Astrocyte (in vitro differentiated cells and primary cell): ENCODE data around the gene PCDHGA12. TPM values are rescaled to one million over a fixed set of nuclear protein-coding genes. Genes with fewer than 3 reads are reported as not detected.
"Not testable (repeated sequence)": the region's sequence is repeated elsewhere in the genome, so short reads cannot be mapped to it uniquely, and the experiment has no call there.

Experiments used
- DNase-seq: peaks from one replicate; pipeline ENCODE4 v3.0.0-alpha.2; 2010; ENCODE audit warnings: low read depth
- FAIRE-seq: peaks from 2 replicates; lab custom pipeline; 2011; peaks lifted over from hg19 to GRCh38; lab: Jason Lieb, UNC
- H2AFZ ChIP-seq: 2 replicates; pipeline ENCODE4 v1.6.0; 2012; ENCODE audit warnings: low read depth, low read length, inconsistent platforms
- H3K27ac ChIP-seq: 2 replicates; pipeline ENCODE4 v1.5.1; 2011; ENCODE audit warnings: low read depth, low read length, inconsistent platforms
- H3K27me3 ChIP-seq: 2 replicates; pipeline ENCODE4 v1.6.0; 2011; ENCODE audit warnings: low read length, inconsistent platforms; ENCODE audit not compliant: insufficient read depth
- H3K36me3 ChIP-seq: 2 replicates; pipeline ENCODE4 v1.5.1; 2011; ENCODE audit warnings: low read length, inconsistent platforms; ENCODE audit not compliant: insufficient read depth
- H3K4me1 ChIP-seq: 2 replicates; pipeline ENCODE4 v1.5.1; 2011; ENCODE audit warnings: low read length, inconsistent platforms; ENCODE audit not compliant: insufficient read depth
- H3K4me2 ChIP-seq: 2 replicates; pipeline ENCODE4 v1.6.0; 2012; ENCODE audit warnings: low read length, inconsistent platforms
- H3K4me3 ChIP-seq: 2 replicates; pipeline ENCODE4 v1.5.1; 2011; ENCODE audit warnings: low read depth, mild to moderate bottlenecking, low read length, inconsistent platforms; ENCODE audit not compliant: insufficient read depth
- H3K79me2 ChIP-seq: 2 replicates; pipeline ENCODE4 v1.6.0; 2012; ENCODE audit warnings: mild to moderate bottlenecking, low read length, inconsistent platforms; ENCODE audit not compliant: insufficient read depth
- H3K9ac ChIP-seq: 2 replicates; pipeline ENCODE4 v1.6.0; 2012; ENCODE audit warnings: mild to moderate bottlenecking, low read length, inconsistent platforms
- H3K9me3 ChIP-seq: 2 replicates; pipeline ENCODE4 v1.5.1; 2012; ENCODE audit warnings: low read depth, mild to moderate bottlenecking, low read length, inconsistent platforms; ENCODE audit not compliant: insufficient read depth
- H4K20me1 ChIP-seq: 2 replicates; pipeline ENCODE4 v1.6.0; 2012; ENCODE audit warnings: low read length, inconsistent platforms; ENCODE audit not compliant: insufficient read depth
- H3K27ac Mint-ChIP-seq: one replicate; pipeline ENCODE4 v1.8.0; 2021; ENCODE audit warnings: mild to moderate bottlenecking, mixed read lengths; ENCODE audit not compliant: unreplicated experiment
- H3K27me3 Mint-ChIP-seq: one replicate; pipeline ENCODE4 v1.8.0; 2021; ENCODE audit warnings: low read depth, mixed read lengths; ENCODE audit not compliant: unreplicated experiment
- H3K36me3 Mint-ChIP-seq: one replicate; pipeline ENCODE4 v1.8.0; 2021; ENCODE audit warnings: low read depth, mixed read lengths; ENCODE audit not compliant: unreplicated experiment
- H3K4me1 Mint-ChIP-seq: one replicate; pipeline ENCODE4 v1.8.0; 2021; ENCODE audit warnings: low read depth, mixed read lengths; ENCODE audit not compliant: unreplicated experiment
- H3K4me3 Mint-ChIP-seq: one replicate; pipeline ENCODE4 v1.8.0; 2021; ENCODE audit warnings: mild to moderate bottlenecking, moderate library complexity, mixed read lengths; ENCODE audit not compliant: unreplicated experiment
- H3K9me3 Mint-ChIP-seq: one replicate; pipeline ENCODE4 v1.8.0; 2021; ENCODE audit warnings: mild to moderate bottlenecking, mixed read lengths; ENCODE audit not compliant: unreplicated experiment
- EZH2 ChIP-seq: IDR thresholded peaks from 2 replicates; pipeline ENCODE4 v1.6.1; 2012; ENCODE audit warnings: mild to moderate bottlenecking, low read length, inconsistent platforms; ENCODE audit not compliant: insufficient read depth
- total RNA-seq: library from RNA; stranded (reverse); gene quantifications from 2 replicates; pipeline ENCODE4 v1.2.1, GENCODE V29; 2021
- TF ChIP-seq, protein P1 (sequence below): IDR thresholded peaks from 2 replicates; pipeline ENCODE4 v1.5.1; 2011; ENCODE audit warnings: low read depth, mild to moderate bottlenecking, inconsistent platforms, low read length, moderate library complexity; ENCODE audit not compliant: insufficient read depth

Gene PCDHGA12
- total RNA-seq, 1 donor from 2014 or later = 1.6 TPM

- Mint-ChIP-seq H3K36me3 (peaks cover 26% of the 10 kb centered on the region), H3K9me3 (peaks cover 42% of the 10 kb centered on the region), H3K27me3 (no peaks in the 10 kb centered on the region), H3K4me3 (no peak overlapping the region), H3K4me1 (peaks cover 1% of the 10 kb centered on the region), H3K27ac (no peak overlapping the region)
- H3K4me2 ChIP-seq = no peak overlapping the region
- H2AFZ ChIP-seq = no peak overlapping the region
- DNase-seq (no peak), FAIRE-seq (no peak)
- H4K20me1 ChIP-seq = no peaks in the 10 kb centered on the region
- no peak overlapping the region for H3K9ac ChIP-seq
- no peaks in the 10 kb centered on the region for H3K79me2 ChIP-seq
- no peaks in the 10 kb centered on the region for H3K4me1 ChIP-seq
- H3K4me3 ChIP-seq = no peak overlapping the region
- H3K27ac ChIP-seq = no peak overlapping the region
- H3K36me3 ChIP-seq = no peaks in the 10 kb centered on the region
- H3K27me3 ChIP-seq = no peaks in the 10 kb centered on the region
- peaks cover 45% of the 10 kb centered on the region for H3K9me3 ChIP-seq
- TF ChIP-seq, protein P1, sequence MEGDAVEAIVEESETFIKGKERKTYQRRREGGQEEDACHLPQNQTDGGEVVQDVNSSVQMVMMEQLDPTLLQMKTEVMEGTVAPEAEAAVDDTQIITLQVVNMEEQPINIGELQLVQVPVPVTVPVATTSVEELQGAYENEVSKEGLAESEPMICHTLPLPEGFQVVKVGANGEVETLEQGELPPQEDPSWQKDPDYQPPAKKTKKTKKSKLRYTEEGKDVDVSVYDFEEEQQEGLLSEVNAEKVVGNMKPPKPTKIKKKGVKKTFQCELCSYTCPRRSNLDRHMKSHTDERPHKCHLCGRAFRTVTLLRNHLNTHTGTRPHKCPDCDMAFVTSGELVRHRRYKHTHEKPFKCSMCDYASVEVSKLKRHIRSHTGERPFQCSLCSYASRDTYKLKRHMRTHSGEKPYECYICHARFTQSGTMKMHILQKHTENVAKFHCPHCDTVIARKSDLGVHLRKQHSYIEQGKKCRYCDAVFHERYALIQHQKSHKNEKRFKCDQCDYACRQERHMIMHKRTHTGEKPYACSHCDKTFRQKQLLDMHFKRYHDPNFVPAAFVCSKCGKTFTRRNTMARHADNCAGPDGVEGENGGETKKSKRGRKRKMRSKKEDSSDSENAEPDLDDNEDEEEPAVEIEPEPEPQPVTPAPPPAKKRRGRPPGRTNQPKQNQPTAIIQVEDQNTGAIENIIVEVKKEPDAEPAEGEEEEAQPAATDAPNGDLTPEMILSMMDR = no peak
- TF ChIP-seq EZH2 = no peak
These were observed 37.0 kb upstream of the PCDHGA12 start for GRCh38 chr5:141393267-141393666.

DNA sequence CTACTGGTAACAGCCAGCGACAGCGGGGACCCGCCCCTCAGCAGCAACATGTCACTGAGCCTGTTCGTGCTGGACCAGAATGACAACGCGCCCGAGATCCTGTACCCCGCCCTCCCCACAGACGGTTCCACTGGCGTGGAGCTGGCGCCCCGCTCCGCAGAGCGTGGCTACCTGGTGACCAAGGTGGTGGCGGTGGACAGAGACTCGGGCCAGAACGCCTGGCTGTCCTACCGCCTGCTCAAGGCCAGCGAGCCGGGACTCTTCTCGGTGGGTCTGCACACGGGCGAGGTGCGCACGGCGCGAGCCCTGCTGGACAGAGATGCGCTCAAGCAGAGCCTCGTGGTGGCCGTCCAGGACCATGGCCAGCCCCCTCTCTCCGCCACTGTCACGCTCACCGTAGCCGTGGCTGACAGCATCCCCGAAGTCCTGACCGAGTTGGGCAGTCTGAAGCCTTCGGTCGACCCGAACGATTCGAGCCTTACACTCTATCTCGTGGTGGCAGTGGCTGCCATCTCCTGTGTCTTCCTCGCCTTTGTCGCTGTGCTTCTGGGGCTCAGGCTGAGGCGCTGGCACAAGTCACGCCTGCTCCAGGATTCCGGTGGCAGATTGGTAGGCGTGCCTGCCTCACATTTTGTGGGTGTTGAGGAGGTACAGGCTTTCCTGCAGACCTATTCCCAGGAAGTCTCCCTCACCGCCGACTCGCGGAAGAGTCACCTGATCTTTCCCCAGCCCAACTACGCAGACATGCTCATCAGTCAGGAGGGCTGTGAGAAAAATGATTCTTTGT is 35.7 kb upstream of the PCDHGA12 start:
- not testable (repeated sequence) for H3K27ac ChIP-seq, H3K79me2 ChIP-seq, H4K20me1 ChIP-seq, H3K27me3 Mint-ChIP-seq, H3K27me3 ChIP-seq, H3K4me2 ChIP-seq, H3K4me1 ChIP-seq, H3K36me3 ChIP-seq, H3K4me3 Mint-ChIP-seq, H3K4me1 Mint-ChIP-seq, DNase-seq, H3K4me3 ChIP-seq, H3K9ac ChIP-seq, H2AFZ ChIP-seq, FAIRE-seq, H3K27ac Mint-ChIP-seq
- Mint-ChIP-seq H3K9me3 (peaks cover 41% of the 10 kb centered on the region), H3K36me3 (peaks cover 34% of the 10 kb centered on the region)
- H3K9me3 ChIP-seq = peaks cover 44% of the 10 kb centered on the region

- H3K36me3 Mint-ChIP-seq = peaks cover 27% of the 10 kb centered on the region
- not testable (repeated sequence) for H3K27me3 ChIP-seq, H3K4me1 Mint-ChIP-seq, H4K20me1 ChIP-seq, H3K4me1 ChIP-seq, H3K79me2 ChIP-seq, H3K27me3 Mint-ChIP-seq, H3K4me3 Mint-ChIP-seq, H3K27ac ChIP-seq, FAIRE-seq, H3K36me3 ChIP-seq, H3K27ac Mint-ChIP-seq
- H2AFZ ChIP-seq = peak within 1 kb of the TSS; percentile 41
- DNase-seq = peak; percentile 30
- peak within 1 kb of the TSS; percentile 64 for H3K4me2 ChIP-seq
- H3K9ac ChIP-seq = peak within 1 kb of the TSS; percentile 60
- H3K4me3 ChIP-seq = peak within 1 kb of the TSS; percentile 42
- TF ChIP-seq, protein P1 = peak; percentile 41
- H3K9me3 Mint-ChIP-seq = peaks cover 31% of the 10 kb centered on the region
- peaks cover 41% of the 10 kb centered on the region for H3K9me3 ChIP-seq
These were observed 32.4 kb upstream of the PCDHGA12 start, which contains the start of gene PCDHGB5 for GRCh38 chr5:141397756-141398551. TSS of gene PCDHGB5 (plus strand) at chr5:141397947. CDS start at chr5:141398128, 181 bp downstream.
